Measurements from ENCODE around the gene PPP4R3B.

GRCh38 chr2:55519938-55520885 lies 97.2 kb downstream of the PPP4R3B start:
- TF ChIP-seq CTCF (IDR thresholded peaks at IDR 0.05) (no peak), POLR2A (IDR thresholded peaks at IDR 0.05; ENCODE audit: low read depth) (no peak)
